Cardiac muscle cell (in vitro differentiated cells and primary cell): ENCODE data around the gene CORO1A. TPM values are rescaled to one million over a fixed set of nuclear protein-coding genes. Genes with fewer than 3 reads are reported as not detected.

Source experiments
- DNase-seq, 2 donors: peaks; one replicate each; pipeline versions ENCODE4 v3.0.0 to v3.0.0-alpha.2; 2010 to 2017; ENCODE audit warnings: low read depth in 1 of 2, low spot score in 1 of 2
- H3K27ac ChIP-seq: fragments of 200-600 bp; sonication (generic); 2 replicates; pipeline ENCODE4 v1.5.1; 2016
- H3K27me3 ChIP-seq: fragments of 200-600 bp; sonication (generic); 2 replicates; pipeline ENCODE4 v1.6.0; 2016; ENCODE audit warnings: control low read depth
- H3K36me3 ChIP-seq: fragments of 200-600 bp; sonication (generic); 2 replicates; pipeline ENCODE4 v1.5.1; 2016; ENCODE audit warnings: control low read depth
- H3K4me1 ChIP-seq: fragments of 200-600 bp; sonication (generic); 2 replicates; pipeline ENCODE4 v1.8.1; 2017; ENCODE audit warnings: low read depth, mild to moderate bottlenecking, mixed run types
- H3K4me3 ChIP-seq: fragments of 200-600 bp; sonication (generic); 2 replicates; pipeline ENCODE4 v1.5.1; 2016; ENCODE audit warnings: mild to moderate bottlenecking
- H3K9me3 ChIP-seq: fragments of 200-600 bp; sonication (generic); 2 replicates; pipeline ENCODE4 v1.5.1; 2017; ENCODE audit warnings: low read depth, mild to moderate bottlenecking, control low read depth
- polyA plus RNA-seq: library from polyadenylated mRNA; unstranded; fragments of >200 nt; fragmentation: Nextera tagmentation; extraction: Ambion mirVana; gene quantifications from 2 replicates; pipeline ENCODE4 v1.2.1, GENCODE V29; 2016
- total RNA-seq: library from RNA; depleted of rRNA; stranded (reverse); fragments of >200 nt; gene quantifications from 2 replicates; pipeline ENCODE4 v1.2.3, GENCODE V29; 2016
- TF ChIP-seq, protein P1 (sequence below): IDR thresholded peaks from 2 replicates; pipeline ENCODE4 v1.5.1; 2012; ENCODE audit warnings: low read depth, mild to moderate bottlenecking, low read length

Gene CORO1A
- total and polyA plus RNA-seq, 2 experiments from 2014 or later: 0.92 to 3.4 TPM

DNA sequence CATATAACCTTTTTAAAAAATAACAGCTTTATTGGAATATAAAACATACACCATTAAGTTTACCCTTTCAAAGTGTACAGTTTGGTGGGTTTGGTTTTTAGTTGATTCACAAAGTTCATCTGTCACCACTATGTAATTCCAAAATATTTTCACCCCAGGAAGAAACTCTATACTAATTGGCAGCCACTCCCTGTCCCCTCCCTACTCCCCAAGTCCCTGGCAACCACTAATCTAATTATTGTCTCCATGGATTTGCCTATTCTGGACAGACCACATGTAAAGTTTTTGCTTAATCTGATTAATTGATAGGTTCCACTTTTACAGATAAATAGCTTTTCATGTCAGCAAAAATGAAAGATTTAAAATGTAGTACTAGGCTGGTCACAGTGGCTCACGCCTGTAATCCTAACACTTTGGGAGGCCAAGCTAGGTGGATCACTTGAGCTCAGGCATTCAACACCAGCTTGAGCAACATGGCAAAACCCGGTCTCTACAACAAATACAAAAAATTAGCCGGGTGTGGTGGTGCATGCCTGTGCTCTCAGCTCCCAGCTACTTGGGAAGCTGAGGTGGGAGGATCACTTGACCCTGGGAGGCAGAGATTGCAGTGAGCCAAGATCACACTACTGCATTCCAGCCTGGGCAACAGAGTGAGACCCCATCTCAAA lies 35.4 kb upstream of the CORO1A start:
- H3K4me3 ChIP-seq: no peak overlapping the region
- TF ChIP-seq, protein P1, sequence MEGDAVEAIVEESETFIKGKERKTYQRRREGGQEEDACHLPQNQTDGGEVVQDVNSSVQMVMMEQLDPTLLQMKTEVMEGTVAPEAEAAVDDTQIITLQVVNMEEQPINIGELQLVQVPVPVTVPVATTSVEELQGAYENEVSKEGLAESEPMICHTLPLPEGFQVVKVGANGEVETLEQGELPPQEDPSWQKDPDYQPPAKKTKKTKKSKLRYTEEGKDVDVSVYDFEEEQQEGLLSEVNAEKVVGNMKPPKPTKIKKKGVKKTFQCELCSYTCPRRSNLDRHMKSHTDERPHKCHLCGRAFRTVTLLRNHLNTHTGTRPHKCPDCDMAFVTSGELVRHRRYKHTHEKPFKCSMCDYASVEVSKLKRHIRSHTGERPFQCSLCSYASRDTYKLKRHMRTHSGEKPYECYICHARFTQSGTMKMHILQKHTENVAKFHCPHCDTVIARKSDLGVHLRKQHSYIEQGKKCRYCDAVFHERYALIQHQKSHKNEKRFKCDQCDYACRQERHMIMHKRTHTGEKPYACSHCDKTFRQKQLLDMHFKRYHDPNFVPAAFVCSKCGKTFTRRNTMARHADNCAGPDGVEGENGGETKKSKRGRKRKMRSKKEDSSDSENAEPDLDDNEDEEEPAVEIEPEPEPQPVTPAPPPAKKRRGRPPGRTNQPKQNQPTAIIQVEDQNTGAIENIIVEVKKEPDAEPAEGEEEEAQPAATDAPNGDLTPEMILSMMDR: no peak

DNA sequence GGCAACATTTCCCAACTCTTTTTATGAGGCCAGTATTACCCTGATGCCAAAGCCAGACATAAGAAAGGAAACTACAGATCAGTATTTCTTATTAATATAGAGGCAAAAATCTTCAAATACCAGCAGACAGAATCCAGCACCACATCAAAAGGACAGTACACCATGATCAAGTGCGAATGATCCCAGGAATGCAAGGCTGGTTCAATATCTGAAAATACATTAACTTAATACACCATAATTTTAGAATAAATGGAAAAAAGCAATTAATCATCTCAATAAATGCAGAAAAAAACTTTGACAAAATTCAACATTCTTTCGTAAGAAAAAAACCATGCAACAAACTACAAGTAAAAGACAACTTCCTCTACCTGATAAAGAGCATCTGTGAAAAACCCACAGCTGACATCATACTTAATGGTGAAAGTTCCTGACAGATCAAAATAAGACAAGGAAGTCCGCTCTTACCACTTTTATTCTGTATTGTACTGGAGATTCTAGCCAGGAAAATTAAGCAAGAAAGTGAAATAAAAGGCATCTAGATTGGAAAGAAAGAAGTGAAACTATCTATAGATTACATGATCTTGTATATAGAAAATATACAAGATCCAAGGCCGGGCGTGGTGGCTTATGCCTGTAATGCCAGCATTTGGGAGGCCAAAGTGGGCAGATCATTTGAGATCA lies 34.0 kb upstream of the CORO1A start:
- H3K36me3 ChIP-seq: no peaks in the 10 kb centered on the region
- H3K9me3 ChIP-seq: no peaks in the 10 kb centered on the region
- H3K27ac ChIP-seq: no peak overlapping the region
- no peak for DNase-seq
- TF ChIP-seq, protein P1: no peak
- H3K27me3 ChIP-seq: no peaks in the 10 kb centered on the region
- H3K4me3 ChIP-seq: no peak overlapping the region
- H3K4me1 ChIP-seq: no peaks in the 10 kb centered on the region

More for the DNA sequence above, 35.4 kb upstream of the CORO1A start:
- Histone ChIP-seq H3K4me1 (no peaks in the 10 kb centered on the region), H3K36me3 (no peaks in the 10 kb centered on the region), H3K9me3 (no peaks in the 10 kb centered on the region), H3K27me3 (no peaks in the 10 kb centered on the region), H3K27ac (no peak overlapping the region)
- DNase-seq: no peak

DNA sequence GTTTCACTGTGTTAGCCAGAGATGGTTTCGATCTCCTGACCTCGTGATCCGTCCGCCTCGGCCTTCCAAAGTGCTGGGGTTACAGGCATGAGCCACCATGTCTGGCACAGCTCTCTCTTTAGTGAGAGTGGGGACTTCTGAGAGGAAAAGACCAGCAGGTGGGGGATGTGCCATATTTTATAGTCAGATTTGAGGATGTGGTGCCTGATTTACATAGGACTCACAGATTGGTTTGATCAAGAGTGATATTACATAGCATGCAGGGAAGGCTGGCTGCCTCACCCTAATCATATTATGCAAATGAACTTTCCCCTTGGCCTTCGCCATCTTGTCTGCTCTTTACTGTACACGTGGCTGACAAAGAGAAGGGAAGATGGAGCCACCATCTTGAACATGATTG lies 32.3 kb upstream of the CORO1A start:
- DNase-seq: no peak
- no peak overlapping the region for H3K4me3 ChIP-seq
- H3K27me3 ChIP-seq: no peaks in the 10 kb centered on the region
- TF ChIP-seq, protein P1: no peak
- no peaks in the 10 kb centered on the region for H3K9me3 ChIP-seq
- H3K4me1 ChIP-seq: no peaks in the 10 kb centered on the region
- no peaks in the 10 kb centered on the region for H3K36me3 ChIP-seq
- H3K27ac ChIP-seq: no peak overlapping the region

DNA sequence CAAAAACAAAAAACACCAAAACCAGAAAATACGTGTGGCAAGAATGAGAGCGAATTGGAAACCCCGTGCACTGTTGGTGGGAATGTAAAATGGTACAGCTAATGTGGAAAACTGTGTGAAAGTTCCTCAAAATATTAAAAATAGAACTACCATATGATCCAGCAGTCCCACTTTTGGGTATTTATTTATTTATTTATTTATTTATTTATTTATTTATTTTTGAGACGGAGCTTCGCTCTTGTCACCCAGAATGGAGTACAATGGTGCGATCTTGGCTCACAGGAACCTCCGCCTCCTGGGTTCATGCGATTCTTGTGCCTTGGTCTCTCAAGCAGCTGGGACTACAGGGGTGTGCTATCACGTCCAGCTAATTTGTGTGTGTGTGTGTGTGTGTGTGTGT lies 30.9 kb upstream of the CORO1A start:
- Histone ChIP-seq H3K36me3 (no peaks in the 10 kb centered on the region), H3K4me3 (no peak overlapping the region), H3K4me1 (no peaks in the 10 kb centered on the region), H3K27me3 (no peaks in the 10 kb centered on the region), H3K27ac (no peak overlapping the region), H3K9me3 (no peaks in the 10 kb centered on the region)
- TF ChIP-seq, protein P1: no peak
- no peak for DNase-seq

DNA sequence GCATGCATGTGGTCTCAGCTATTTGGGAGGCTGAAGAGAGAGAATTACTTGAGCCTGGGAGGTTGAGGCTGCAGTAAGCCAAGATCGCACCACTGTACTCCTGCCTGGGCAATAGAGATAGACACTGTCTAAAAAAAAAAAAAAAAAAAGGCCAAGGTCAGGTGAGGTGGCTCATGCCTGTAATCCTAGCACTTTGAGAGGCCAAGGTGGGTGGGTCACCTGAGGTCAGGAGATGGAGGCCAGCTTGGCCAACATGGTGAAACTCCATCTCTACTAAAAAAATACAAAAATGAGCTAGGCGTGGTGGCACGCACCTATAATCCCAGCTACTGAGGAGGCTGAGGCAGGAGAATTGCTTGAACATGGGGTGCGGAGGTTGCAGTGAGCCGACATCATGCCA lies 28.2 kb upstream of the CORO1A start:
- no peak overlapping the region for H3K27ac ChIP-seq
- no peak overlapping the region for H3K4me3 ChIP-seq
- no peaks in the 10 kb centered on the region for H3K4me1 ChIP-seq
- H3K9me3 ChIP-seq: no peaks in the 10 kb centered on the region
- no peaks in the 10 kb centered on the region for H3K27me3 ChIP-seq
- no peaks in the 10 kb centered on the region for H3K36me3 ChIP-seq
- TF ChIP-seq, protein P1: no peak
- no peak for DNase-seq
